Suprapubic skin (tissue), 4 donors: ENCODE data around the gene PRM2.

ENCODE experiments used
- CTCF ChIP-seq, 2 donors: fragments of 200-600 bp in 1 of 2; fragments of 450-650 bp in 1 of 2; sonication (generic) in 1 of 2; IDR thresholded peaks; one replicate each; pipeline ENCODE4 v1.5.1; 2016 to 2019; ENCODE audit warnings: antibody characterized with exemption in 2 of 2, mild to moderate bottlenecking in 1 of 2, moderate library complexity in 1 of 2
- EP300 ChIP-seq: sonication (generic); formaldehyde crosslinking; IDR thresholded peaks from one replicate; pipeline ENCODE4 v1.6.1; 2017; ENCODE audit warnings: antibody characterized with exemption
- POLR2A ChIP-seq, 2 donors: fragments of 450-650 bp; IDR thresholded peaks; one replicate each; pipeline ENCODE4 v1.6.1; 2017; ENCODE audit warnings: antibody characterized with exemption in 2 of 2, mild to moderate bottlenecking in 2 of 2, moderate library complexity in 2 of 2
- POLR2AphosphoS5 ChIP-seq, 3 donors: sonication (generic); formaldehyde crosslinking; IDR thresholded peaks; one replicate each; pipeline ENCODE4 v1.6.1; 2017; ENCODE audit warnings: antibody characterized with exemption in 3 of 3

GRCh38 chr16:11309895-11310633, 33.8 kb upstream of the PRM2 start:
- TF ChIP-seq POLR2A (IDR thresholded peaks at IDR 0.05) (no peak), CTCF (IDR thresholded peaks at IDR 0.05) (no peak), EP300 (no peak), POLR2AphosphoS5 (IDR thresholded peaks at IDR 0.05) (no peak)
